ENCODE data around the gene ABCB10. TPM values are rescaled to one million over a fixed set of nuclear protein-coding genes. Genes with fewer than 3 reads are reported as not detected.

Gene ABCB10
- total RNA-seq, 2 donors from 2014 or later, result 14.6 to 18.1 TPM

DNA sequence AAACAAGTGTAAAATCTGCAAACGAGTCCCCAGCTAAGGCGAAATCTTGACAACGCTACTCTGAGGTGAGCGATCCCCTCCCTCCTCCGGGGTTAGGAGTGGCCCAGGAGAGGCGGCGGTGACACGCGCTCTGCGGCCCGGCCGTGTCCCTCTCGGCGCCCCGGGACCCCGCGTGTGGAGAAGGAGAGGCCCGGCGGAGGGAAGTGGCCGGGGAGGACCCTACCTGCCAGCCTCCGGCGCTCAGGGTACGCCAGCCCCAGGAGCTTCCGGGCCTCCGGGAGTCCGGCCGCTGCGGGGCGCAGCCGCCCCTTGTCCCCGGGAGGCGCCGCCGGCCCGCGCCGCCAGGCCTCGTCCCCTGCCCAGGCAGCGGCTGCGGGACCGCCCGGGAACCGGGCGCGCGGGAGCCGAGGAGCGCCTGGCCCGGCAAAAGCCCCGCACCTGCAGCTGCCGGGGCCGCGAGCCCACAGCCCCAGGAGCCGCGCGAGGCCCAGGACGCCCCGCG lies 543 bp downstream of the ABCB10 start:
- WGBS, 2 experiments (ENCODE audit: insufficient coverage in 1 of 2, insufficient read length in 1 of 2), result 0% methylated on average over 7 to 59 of the region's 59 CpGs
- peak overlapping the region; percentile 69 for H3K4me3 Mint-ChIP-seq
- no peaks in the 10 kb centered on the region for H3K36me3 Mint-ChIP-seq (ENCODE audit: low read depth)
- peaks cover 25% of the 10 kb centered on the region for H3K4me1 Mint-ChIP-seq
- H3K27ac ChIP-seq (ENCODE audit: low read depth, low read length), result no peak overlapping the region
- peak overlapping the region; percentile 70 for H3K27ac Mint-ChIP-seq
- no peaks in the 10 kb centered on the region for H3K36me3 ChIP-seq (ENCODE audit: control insufficient read depth, insufficient read depth, low read length)
- no peaks in the 10 kb centered on the region for H3K27me3 Mint-ChIP-seq (ENCODE audit: insufficient read depth)
- H3K9me3 ChIP-seq (ENCODE audit: control insufficient read depth, low read length), result no peaks in the 10 kb centered on the region
- TF ChIP-seq, protein P1, sequence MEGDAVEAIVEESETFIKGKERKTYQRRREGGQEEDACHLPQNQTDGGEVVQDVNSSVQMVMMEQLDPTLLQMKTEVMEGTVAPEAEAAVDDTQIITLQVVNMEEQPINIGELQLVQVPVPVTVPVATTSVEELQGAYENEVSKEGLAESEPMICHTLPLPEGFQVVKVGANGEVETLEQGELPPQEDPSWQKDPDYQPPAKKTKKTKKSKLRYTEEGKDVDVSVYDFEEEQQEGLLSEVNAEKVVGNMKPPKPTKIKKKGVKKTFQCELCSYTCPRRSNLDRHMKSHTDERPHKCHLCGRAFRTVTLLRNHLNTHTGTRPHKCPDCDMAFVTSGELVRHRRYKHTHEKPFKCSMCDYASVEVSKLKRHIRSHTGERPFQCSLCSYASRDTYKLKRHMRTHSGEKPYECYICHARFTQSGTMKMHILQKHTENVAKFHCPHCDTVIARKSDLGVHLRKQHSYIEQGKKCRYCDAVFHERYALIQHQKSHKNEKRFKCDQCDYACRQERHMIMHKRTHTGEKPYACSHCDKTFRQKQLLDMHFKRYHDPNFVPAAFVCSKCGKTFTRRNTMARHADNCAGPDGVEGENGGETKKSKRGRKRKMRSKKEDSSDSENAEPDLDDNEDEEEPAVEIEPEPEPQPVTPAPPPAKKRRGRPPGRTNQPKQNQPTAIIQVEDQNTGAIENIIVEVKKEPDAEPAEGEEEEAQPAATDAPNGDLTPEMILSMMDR (conservative IDR thresholded peaks at IDR 0.05), result no peak
- peak; percentile 75 for DNase-seq
- H3K9me3 Mint-ChIP-seq, result no peaks in the 10 kb centered on the region
- H3K4me3 ChIP-seq (ENCODE audit: low read length), result peak overlapping the region; percentile 96
- peaks cover 4% of the 10 kb centered on the region for H3K4me1 ChIP-seq (ENCODE audit: control insufficient read depth, insufficient read depth, low read length)
- H3K27me3 ChIP-seq (ENCODE audit: control insufficient read depth, insufficient read depth, low read length, poor library complexity, severe bottlenecking), result no peaks in the 10 kb centered on the region
- H3K9ac ChIP-seq (ENCODE audit: extremely low read depth, low read length, poor library complexity, severe bottlenecking), result peak overlapping the region; percentile 49

DNA sequence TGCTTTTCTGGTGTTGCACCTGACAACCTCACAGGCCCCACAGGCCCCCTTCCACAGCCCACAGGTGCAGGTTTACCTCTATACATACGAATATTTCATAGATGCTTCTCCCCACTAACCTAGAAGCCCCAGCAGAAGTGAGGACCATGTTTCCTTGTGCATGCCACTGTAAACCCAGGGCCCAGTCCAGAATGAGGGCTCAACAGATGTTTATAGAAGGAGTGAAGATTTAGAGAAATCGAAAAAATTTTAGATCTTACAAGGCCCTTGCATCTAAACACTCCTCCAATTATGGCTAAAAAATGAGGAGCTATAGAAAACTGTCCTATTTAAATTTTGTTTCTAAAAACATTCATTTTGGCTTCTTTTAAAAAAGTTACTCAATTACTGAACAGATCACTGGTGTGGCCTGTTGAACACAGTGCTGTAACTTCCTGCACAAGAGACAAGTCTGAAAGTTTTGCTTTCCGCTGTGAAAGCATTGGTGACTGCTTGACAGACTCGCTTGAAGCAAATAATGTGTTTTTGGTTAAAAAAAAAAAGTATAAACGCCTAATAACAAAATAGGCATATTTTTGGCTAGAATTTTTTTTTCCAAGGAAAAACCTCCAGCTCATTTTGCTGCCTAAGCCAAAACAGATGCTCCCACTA lies 1.2 kb downstream of the ABCB10 start:
- no peak for DNase-seq
- no peaks in the 10 kb centered on the region for H3K36me3 Mint-ChIP-seq (ENCODE audit: low read depth)
- Histone ChIP-seq H3K9ac (ENCODE audit: extremely low read depth, low read length, poor library complexity, severe bottlenecking) (peak overlapping the region; percentile 49), H3K4me3 (ENCODE audit: low read length) (peak overlapping the region; percentile 96), H3K36me3 (ENCODE audit: control insufficient read depth, insufficient read depth, low read length) (no peaks in the 10 kb centered on the region), H3K9me3 (ENCODE audit: control insufficient read depth, low read length) (no peaks in the 10 kb centered on the region), H3K4me1 (ENCODE audit: control insufficient read depth, insufficient read depth, low read length) (peaks cover 4% of the 10 kb centered on the region), H3K27me3 (ENCODE audit: control insufficient read depth, insufficient read depth, low read length, poor library complexity, severe bottlenecking) (no peaks in the 10 kb centered on the region), H3K27ac (ENCODE audit: low read depth, low read length) (no peak overlapping the region)
- H3K27me3 Mint-ChIP-seq (ENCODE audit: insufficient read depth), result no peaks in the 10 kb centered on the region
- H3K9me3 Mint-ChIP-seq, result no peaks in the 10 kb centered on the region
- WGBS, 2 experiments (ENCODE audit: insufficient coverage in 1 of 2, insufficient read length in 1 of 2), result 71 to 77% methylated on average over 2 to 5 of the region's 5 CpGs
- H3K4me3 Mint-ChIP-seq, result peak overlapping the region; percentile 69
- peak overlapping the region; percentile 70 for H3K27ac Mint-ChIP-seq
- TF ChIP-seq, protein P1 (conservative IDR thresholded peaks at IDR 0.05), result no peak
- H3K4me1 Mint-ChIP-seq, result peaks cover 22% of the 10 kb centered on the region

DNA sequence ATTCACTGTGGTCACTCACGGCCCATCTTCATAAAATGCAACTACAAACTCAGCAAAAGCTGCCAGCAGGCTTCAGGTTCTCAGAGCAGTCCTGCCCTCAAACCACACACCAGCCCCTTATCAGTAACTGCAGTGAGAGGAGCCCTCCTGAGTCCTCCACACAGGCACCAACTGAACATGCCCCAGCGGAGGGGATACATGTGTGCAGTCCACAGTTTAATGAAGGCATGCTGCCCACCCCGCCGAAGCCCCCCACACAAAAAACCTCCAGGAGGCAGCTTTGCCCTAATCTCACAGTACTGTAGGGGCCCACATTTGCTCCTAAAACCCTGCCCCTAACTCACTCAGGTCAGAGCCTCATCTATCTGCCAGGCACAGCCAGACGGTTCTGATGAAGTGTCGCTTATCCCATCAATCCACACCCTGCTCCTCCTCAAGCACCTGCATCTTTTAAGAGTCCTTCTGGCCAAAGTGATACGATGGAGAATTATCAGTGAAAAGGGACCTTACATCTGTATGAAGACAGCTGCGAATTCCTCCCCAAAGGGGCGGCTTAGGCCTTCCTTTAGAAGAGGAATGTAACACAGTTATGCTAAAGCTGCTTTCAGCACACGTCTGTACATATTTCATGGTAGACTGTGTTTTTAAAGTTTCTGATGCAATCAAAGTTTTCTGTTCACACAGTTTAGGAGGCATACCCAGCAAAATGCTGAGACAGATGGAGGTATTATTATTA lies 3.5 kb downstream of the ABCB10 start:
- 86 to 87% methylated on average over 6 to 10 of the region's 10 CpGs for WGBS, 2 experiments (ENCODE audit: insufficient coverage in 1 of 2, insufficient read length in 1 of 2)
- Histone ChIP-seq H3K9me3 (ENCODE audit: control insufficient read depth, low read length) (no peaks in the 10 kb centered on the region), H3K27ac (ENCODE audit: low read depth, low read length) (no peak overlapping the region), H3K27me3 (ENCODE audit: control insufficient read depth, insufficient read depth, low read length, poor library complexity, severe bottlenecking) (no peaks in the 10 kb centered on the region), H3K4me1 (ENCODE audit: control insufficient read depth, insufficient read depth, low read length) (peaks cover 4% of the 10 kb centered on the region), H3K9ac (ENCODE audit: extremely low read depth, low read length, poor library complexity, severe bottlenecking) (no peak overlapping the region), H3K36me3 (ENCODE audit: control insufficient read depth, insufficient read depth, low read length) (no peaks in the 10 kb centered on the region), H3K4me3 (ENCODE audit: low read length) (no peak overlapping the region)
- TF ChIP-seq, protein P1 (conservative IDR thresholded peaks at IDR 0.05), result no peak
- DNase-seq, result no peak
- Mint-ChIP-seq H3K36me3 (ENCODE audit: low read depth) (no peaks in the 10 kb centered on the region), H3K27ac (peak overlapping the region; percentile 85), H3K4me1 (peaks cover 22% of the 10 kb centered on the region), H3K27me3 (ENCODE audit: insufficient read depth) (no peaks in the 10 kb centered on the region), H3K9me3 (no peaks in the 10 kb centered on the region), H3K4me3 (no peak overlapping the region)
